Measurements from ENCODE around the gene PDGFRA. TPM values are rescaled to one million over a fixed set of nuclear protein-coding genes. Genes with fewer than 3 reads are reported as not detected.

Gene PDGFRA
- total RNA-seq, 2 donors from 2014 or later: 0.63 TPM; not detected in 1

DNA sequence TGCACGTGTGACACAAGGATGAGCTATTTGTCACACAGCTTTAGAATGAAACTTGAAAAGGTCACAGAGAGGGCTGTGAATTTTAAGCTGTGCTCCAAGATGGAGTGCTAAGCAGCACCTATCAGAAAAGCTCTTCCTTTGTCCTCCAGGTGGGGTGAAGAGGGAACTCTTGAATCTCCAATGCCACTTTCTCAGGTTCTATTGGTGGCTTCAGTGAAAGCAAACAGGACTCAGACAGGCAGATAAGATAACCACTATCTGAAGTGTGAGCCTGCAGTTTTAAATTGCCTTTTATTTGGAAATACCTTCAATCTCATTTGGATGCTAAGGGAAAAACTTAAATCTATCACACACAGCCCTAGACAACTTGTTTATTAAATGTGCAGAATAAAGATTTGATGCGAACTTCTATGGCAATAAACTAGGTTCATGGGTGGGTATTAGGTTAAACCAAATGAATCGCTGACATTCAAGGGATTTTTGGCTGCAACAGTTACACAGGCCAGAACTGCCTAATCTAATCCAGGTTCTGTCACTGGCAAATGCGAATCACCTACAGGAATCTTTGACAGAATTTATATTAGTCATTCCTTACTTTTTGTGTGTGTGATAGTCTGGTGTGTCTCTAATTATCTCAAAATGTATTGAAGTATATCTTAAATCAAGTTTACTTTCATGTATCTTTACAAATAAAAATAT, 13.6 kb upstream of the PDGFRA start:
- DNase-seq (no peak), ATAC-seq (no peak)
- Mint-ChIP-seq H3K27ac (no peak overlapping the region), H3K4me3 (no peak overlapping the region), H3K36me3 (ENCODE audit: low read depth) (no peaks in the 10 kb centered on the region), H3K4me1 (no peaks in the 10 kb centered on the region), H3K27me3 (peaks cover 48% of the 10 kb centered on the region)
- H3K9me3 ChIP-seq (ENCODE audit: control insufficient read depth, low read length, poor library complexity, severe bottlenecking): no peaks in the 10 kb centered on the region

DNA sequence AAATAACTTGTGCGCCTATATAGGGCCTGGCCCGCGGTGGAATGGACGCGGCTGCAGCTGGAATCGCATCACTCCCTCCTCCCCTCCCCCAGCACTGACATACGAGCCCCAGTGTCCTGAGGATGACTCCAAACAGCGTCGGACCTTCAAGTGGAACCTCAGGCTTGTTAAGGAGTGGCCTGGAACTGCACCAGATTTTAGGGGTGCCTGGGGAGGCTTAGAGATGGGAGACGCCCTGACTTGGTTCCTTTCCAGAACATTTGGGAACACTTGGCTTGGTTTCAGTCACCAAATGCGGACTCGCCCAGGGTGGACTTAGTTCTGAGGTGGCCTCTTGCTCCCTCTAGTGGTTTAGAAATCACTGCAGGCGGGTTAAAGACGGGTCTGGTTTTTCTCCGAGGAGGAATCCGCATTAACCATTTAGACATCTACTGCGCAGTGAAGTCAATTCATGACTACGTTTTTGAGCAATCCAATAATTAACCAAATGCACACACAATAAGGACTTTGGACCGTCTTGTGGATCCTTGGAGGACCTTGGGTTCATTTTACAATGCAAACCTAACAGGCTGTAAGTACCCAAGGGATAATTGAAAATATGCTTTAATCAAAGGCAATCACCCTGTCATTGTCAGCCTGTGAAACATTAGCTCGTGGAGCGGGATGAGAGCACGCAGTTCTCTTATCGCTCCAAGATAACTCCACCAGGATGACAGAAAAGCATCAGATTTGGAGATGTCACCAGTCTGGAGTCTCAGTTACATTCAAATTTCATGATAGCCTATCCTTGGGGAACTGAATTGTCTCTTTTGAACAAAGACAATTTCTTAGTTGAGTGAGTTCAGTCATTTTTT, 11.2 kb upstream of the PDGFRA start:
- ATAC-seq: peak; percentile 73
- no peaks in the 10 kb centered on the region for H3K4me1 Mint-ChIP-seq
- H3K27ac Mint-ChIP-seq: no peak overlapping the region
- H3K4me3 Mint-ChIP-seq: peak overlapping the region; percentile 9
- no peaks in the 10 kb centered on the region for H3K9me3 ChIP-seq (ENCODE audit: control insufficient read depth, low read length, poor library complexity, severe bottlenecking)
- H3K36me3 Mint-ChIP-seq (ENCODE audit: low read depth): no peaks in the 10 kb centered on the region
- DNase-seq: peak in 1 of 3 donors; percentile 39
- peaks cover 60% of the 10 kb centered on the region for H3K27me3 Mint-ChIP-seq

DNA sequence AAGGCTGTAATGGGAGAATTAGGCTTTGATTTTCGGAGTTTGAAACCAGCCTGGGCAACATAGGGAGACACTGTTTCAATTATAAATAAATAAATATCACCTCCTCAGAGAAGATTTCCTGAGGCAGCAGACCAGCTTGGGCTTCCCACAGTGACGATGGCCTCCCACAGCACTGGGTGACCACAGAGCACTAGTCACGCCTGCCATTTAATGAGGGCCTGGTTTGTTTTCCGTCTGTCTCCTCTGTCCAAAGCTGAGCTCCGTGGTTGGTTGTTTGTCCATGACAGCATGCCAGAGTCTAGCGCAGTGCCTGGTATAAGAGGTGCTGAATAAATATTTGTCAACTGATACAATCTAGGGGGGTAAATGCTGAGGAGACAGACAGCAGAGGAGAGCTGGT, 10.4 kb upstream of the PDGFRA start:
- Mint-ChIP-seq H3K27me3 (peaks cover 60% of the 10 kb centered on the region), H3K27ac (no peak overlapping the region), H3K4me3 (no peak overlapping the region), H3K36me3 (ENCODE audit: low read depth) (no peaks in the 10 kb centered on the region), H3K4me1 (no peaks in the 10 kb centered on the region)
- DNase-seq: no peak
- H3K9me3 ChIP-seq (ENCODE audit: control insufficient read depth, low read length, poor library complexity, severe bottlenecking): no peaks in the 10 kb centered on the region
- no peak for ATAC-seq

DNA sequence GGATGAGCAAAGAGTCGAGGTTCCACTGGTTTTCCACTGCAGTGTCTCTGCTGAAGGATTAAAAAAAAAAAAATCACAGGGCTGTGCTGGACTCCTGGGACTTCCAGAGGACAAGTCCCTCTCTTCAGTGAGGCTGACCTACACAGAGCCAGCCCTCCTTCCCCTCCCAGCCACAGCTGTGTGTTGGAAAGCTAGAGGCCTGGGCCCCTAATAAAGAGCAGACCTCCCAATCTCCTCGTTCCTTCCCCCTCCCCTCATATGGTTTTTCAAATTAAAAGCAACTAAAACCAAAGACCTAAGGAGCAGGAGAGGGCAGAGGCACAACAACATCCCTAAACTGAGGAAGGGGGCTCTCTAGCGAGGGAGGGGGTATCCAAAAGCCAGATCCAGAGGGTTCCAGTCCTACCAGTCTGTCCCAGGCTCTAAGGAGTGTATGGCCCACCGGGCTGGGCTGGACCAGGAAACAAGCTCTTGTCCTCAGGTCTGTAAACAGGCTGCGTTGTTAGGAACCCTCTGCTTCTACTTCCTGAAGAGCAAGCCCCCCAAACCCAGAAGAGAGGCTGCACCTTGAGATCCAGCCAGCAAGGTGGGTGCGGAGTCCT, 4.0 kb upstream of the PDGFRA start:
- Mint-ChIP-seq H3K27me3 (peaks cover 91% of the 10 kb centered on the region), H3K4me1 (peaks cover 20% of the 10 kb centered on the region), H3K36me3 (ENCODE audit: low read depth) (peaks cover 10% of the 10 kb centered on the region), H3K4me3 (peak overlapping the region; percentile 49), H3K27ac (no peak overlapping the region)
- no peaks in the 10 kb centered on the region for H3K9me3 ChIP-seq (ENCODE audit: control insufficient read depth, low read length, poor library complexity, severe bottlenecking)
- DNase-seq (no peak), ATAC-seq (no peak)

DNA sequence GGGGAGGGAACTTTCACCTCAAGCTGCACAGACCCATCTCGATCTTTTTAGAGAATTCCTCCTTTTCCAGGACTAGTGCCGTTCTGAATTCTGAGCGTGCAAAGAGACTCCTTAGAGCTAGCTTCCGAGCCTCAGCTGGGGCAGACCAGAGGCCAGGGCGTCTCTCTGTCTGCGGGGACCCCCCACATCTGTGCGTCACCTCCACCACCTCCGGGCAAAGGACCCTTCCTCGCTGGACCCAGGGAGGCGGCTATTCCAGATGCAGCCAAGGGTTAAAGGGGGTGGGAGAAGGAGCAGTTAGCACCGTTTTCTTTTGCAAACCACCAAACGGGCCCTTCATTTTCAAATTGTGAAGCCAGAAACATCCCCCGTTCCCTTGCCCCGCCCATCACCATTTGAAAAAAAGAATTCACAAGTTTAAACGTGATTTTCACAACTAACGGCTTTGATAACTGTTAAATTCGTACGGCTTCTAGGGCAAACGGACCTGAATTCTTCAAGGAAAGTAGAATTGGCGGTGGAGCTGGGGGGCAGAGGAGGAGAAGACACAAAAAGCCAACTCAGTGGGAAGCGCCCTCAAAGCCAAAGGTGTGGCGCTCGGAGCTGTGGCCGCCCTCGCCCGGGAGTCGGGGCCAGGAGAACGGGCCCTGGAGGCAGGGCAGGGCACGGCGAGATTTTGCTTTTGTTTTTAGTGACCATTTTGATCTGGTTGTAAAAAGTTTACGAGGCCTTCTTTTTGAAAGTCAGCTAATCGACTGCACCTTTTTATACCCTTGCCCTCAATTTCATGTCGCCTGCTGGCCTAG, 3.3 kb upstream of the PDGFRA start:
- H3K27me3 Mint-ChIP-seq: peaks cover 93% of the 10 kb centered on the region
- ATAC-seq (no peak), DNase-seq (no peak)
- H3K4me1 Mint-ChIP-seq: peaks cover 22% of the 10 kb centered on the region
- peaks cover 10% of the 10 kb centered on the region for H3K36me3 Mint-ChIP-seq (ENCODE audit: low read depth)
- no peak overlapping the region for H3K27ac Mint-ChIP-seq
- H3K4me3 Mint-ChIP-seq: peak overlapping the region; percentile 81
- no peaks in the 10 kb centered on the region for H3K9me3 ChIP-seq (ENCODE audit: control insufficient read depth, low read length, poor library complexity, severe bottlenecking)

DNA sequence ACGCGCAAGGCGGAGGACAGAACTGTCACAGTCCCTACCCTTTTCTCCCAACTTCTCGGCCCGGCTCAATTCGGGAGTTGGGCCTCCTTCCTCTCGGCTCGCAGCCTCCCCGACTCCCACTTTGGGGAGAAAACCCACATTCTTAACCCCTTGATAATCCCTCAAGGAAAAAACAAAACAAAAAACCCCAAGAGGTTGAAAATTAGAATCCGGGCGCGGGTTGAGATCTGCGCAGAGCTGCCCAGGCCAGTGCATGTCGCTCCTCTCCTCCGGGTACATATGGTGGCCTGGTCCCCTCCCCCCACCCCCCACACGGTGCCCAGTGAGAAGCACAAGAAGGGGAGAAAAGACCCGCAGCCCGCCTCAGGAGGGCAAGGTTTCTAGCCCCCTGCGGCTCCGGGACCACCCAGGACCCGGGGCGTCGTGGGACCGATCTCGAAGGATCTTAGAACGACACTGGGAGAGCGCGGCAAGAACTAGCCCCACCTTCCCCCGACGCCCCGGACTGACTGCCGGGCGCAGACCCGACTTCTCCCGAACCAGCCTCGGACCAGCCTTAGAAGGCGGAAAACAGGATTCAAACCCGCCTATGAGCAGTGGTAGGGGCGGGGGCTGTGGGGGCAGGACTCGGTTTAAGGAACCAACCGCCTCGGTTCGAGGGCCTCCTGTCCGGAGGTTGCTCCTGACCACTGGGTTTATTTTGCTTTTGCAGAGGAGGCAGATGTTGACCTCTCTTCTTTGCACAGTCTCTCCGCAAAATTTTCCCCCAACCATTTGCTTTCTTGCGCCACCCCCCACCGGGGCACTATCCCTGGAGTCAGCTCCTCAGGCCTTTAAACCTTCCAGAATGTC, 2.5 kb upstream of the PDGFRA start:
- peak overlapping the region; percentile 81 for H3K4me3 Mint-ChIP-seq
- DNase-seq (no peak), ATAC-seq (no peak)
- no peaks in the 10 kb centered on the region for H3K9me3 ChIP-seq (ENCODE audit: control insufficient read depth, low read length, poor library complexity, severe bottlenecking)
- peaks cover 95% of the 10 kb centered on the region for H3K27me3 Mint-ChIP-seq
- H3K4me1 Mint-ChIP-seq: peaks cover 22% of the 10 kb centered on the region
- peaks cover 10% of the 10 kb centered on the region for H3K36me3 Mint-ChIP-seq (ENCODE audit: low read depth)
- no peak overlapping the region for H3K27ac Mint-ChIP-seq

DNA sequence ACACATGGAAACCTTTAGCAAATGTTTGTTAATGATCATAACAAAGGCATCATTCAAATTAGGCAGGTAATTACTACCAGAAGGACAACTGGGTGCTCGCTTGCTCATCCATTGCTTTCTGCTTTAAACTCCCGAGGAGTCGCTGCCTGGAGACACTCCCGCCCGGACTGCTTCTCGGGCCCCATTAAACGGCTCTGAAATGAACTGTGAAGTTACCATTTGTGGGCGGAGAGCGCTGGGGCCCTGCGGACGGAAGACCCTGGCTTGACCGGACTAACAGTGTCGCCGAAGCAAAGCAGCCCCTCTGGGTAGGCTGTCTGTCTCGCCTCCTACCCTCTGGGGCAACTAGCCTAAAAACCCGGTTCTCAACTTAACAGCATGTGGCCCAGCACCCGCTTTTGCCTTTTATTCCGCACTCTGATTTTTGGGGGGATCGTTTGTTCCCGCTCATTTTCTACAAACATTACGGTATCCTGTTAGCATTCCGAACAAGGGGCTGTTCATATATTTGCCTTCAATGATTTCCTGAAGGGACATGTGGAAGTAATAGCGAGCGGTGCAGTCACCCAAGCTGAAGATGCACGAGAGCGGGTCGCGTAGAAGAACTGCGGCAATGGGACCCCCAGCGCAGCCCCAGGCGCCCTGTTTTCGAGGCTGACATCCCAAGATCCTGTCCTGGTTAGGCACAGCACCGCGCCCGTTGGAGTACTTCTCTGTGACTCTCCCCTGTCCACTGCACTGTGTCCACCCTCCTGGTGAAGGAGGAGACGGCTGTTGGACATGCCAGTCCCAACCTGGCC, 1.6 kb upstream of the PDGFRA start:
- no peak for DNase-seq

DNA sequence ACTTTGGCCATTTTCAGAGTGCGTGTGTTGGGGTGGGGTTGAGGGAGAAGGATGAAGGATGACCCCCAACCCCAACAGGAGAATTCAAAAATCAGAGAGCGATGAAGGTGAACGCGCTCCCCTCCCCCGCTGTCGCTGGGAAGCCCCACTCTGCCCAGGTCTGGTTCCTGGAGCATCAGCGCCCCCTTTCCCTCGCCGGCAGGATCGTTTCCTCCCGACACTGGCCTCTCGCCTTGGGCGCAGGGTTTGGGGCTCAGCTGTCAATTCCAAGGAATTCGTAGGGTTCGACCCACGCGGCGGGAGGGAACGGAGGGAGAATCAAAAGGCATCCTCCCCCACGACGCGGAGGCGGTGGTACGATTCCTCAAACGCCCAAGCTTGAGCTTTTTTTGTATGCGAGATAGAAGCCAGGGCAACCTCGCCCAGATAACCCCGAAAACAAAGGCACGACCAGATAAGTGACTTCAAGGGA, 1.0 kb upstream of the PDGFRA start:
- ATAC-seq: no peak
- Mint-ChIP-seq H3K4me3 (peak overlapping the region; percentile 70), H3K36me3 (ENCODE audit: low read depth) (peaks cover 10% of the 10 kb centered on the region), H3K4me1 (peaks cover 25% of the 10 kb centered on the region), H3K27me3 (peaks cover 91% of the 10 kb centered on the region), H3K27ac (no peak overlapping the region)
- DNase-seq: no peak
- H3K9me3 ChIP-seq (ENCODE audit: control insufficient read depth, low read length, poor library complexity, severe bottlenecking): no peaks in the 10 kb centered on the region

More for the DNA sequence above, 1.6 kb upstream of the PDGFRA start:
- Mint-ChIP-seq H3K36me3 (ENCODE audit: low read depth) (peaks cover 10% of the 10 kb centered on the region), H3K4me3 (peak overlapping the region; percentile 81), H3K4me1 (peaks cover 25% of the 10 kb centered on the region), H3K27ac (no peak overlapping the region), H3K27me3 (peaks cover 97% of the 10 kb centered on the region)
- no peaks in the 10 kb centered on the region for H3K9me3 ChIP-seq (ENCODE audit: control insufficient read depth, low read length, poor library complexity, severe bottlenecking)
- no peak for ATAC-seq

DNA sequence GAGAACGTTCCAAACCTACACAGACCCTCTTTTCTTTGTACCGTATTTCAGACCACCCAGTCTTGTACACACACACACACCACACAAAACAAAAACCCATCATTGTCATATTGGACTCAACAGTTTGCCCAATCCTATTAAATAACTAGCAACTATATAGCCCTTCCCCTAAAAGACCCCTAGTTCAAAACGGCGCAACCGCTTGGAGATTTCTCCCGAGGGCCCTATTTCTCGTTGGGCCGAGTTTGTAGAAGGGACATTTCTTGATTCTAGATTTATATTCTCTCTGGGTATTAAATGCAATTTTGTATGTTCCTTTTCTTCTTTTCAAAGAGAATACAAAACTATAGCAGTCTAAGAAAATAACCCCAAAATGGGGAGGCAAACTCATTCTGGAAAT, 547 bp upstream of the PDGFRA start:
- ATAC-seq: no peak
- DNase-seq: no peak
- Mint-ChIP-seq H3K27ac (peak overlapping the region; percentile 9), H3K4me3 (peak overlapping the region; percentile 70), H3K4me1 (peaks cover 25% of the 10 kb centered on the region), H3K27me3 (peaks cover 87% of the 10 kb centered on the region), H3K36me3 (ENCODE audit: low read depth) (peaks cover 10% of the 10 kb centered on the region)
- no peaks in the 10 kb centered on the region for H3K9me3 ChIP-seq (ENCODE audit: control insufficient read depth, low read length, poor library complexity, severe bottlenecking)

DNA sequence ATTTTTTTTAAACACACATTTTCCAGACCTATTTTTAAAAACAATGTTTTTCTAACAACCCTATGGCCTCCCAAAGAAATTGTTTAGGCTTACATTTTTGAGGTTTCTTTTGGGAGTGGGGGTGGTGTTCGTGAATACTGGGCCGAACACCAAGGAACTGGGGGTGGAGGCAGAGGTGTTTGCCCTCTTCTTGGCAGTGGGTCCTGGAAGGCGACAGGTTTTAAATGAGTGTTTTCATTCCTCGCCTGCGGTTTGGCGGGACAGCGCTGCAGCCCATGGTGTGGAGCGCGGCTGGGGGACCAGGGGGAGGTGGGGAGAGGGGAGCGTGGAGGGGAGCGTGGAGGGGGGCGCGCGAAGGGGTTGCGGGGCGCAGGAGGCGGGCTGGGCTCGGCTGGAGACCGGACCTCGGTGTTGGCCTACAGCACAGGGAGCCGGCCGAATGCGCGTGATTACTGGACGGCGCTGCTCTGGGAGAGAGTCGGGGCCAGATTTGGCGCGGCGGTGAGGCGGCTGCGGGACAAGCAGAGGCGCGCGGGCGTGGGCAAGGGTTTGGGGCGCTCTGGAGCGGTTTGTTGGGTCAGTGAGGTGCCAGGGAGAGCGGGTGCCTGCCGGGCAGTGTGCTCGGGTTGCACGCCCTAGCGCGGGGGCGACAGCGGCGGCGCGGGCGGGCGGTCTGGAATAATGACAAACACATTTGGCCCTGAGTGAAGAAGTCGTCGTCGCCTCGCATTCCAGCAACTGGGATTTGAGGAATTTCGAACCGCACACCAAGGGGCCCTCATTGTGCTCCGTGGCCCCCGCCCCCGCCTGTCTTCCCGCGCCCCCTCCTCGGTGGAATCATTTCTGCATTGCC, 764 bp downstream of the PDGFRA start:
- Mint-ChIP-seq H3K27ac (peak overlapping the region; percentile 9), H3K27me3 (peaks cover 77% of the 10 kb centered on the region)

More for the DNA sequence above, 764 bp downstream of the PDGFRA start:
- DNase-seq (no peak), ATAC-seq (no peak)
- peaks cover 5% of the 10 kb centered on the region for H3K36me3 Mint-ChIP-seq (ENCODE audit: low read depth)
- peaks cover 28% of the 10 kb centered on the region for H3K4me1 Mint-ChIP-seq
- H3K9me3 ChIP-seq (ENCODE audit: control insufficient read depth, low read length, poor library complexity, severe bottlenecking): no peaks in the 10 kb centered on the region
- peak overlapping the region; percentile 71 for H3K4me3 Mint-ChIP-seq

Measured in T-helper 17 cell (primary cell).